ENCODE measurements around the gene ZNF646. TPM values are rescaled to one million over a fixed set of nuclear protein-coding genes. Genes with fewer than 3 reads are reported as not detected.

ZNF646 gene
- total RNA-seq, 4 donors from 2014 or later, result 3.3 to 17.3 (median 15.1) TPM

- Histone ChIP-seq H3K36me3 (no peaks in the 10 kb centered on the region), H3K27ac (no peak overlapping the region)
- intact Hi-C loops (cut with DNase I; ENCODE audit: low total_unique reads), result no loop called here
These were observed 39.2 kb downstream of the ZNF646 start for GRCh38 chr16:31113121-31114120.

GRCh38 chr16:31114468-31114867, 40.2 kb downstream of the ZNF646 start:
- H3K4me1 ChIP-seq, result peaks cover 0 to 4% of the 10 kb centered on the region in 2 donors
- H3K9me3 ChIP-seq, result no peaks in the 10 kb centered on the region
- no peaks in the 10 kb centered on the region for H3K27me3 ChIP-seq
- H3K27ac ChIP-seq, result no peak overlapping the region
- no peak for DNase-seq
- intact Hi-C loops (cut with DNase I; ENCODE audit: low total_unique reads), result no loop called here
- no peaks in the 10 kb centered on the region for H3K36me3 ChIP-seq
- TF ChIP-seq POLR2A (IDR thresholded peaks at IDR 0.05) (no peak), CTCF (IDR thresholded peaks at IDR 0.05) (no peak)
- H3K4me3 ChIP-seq, result no peak overlapping the region

More at GRCh38 chr16:31113121-31114120, 39.2 kb downstream of the ZNF646 start:
- peaks cover 0 to 10% of the 10 kb centered on the region in 2 donors for H3K4me1 ChIP-seq
- H3K4me3 ChIP-seq, result no peak overlapping the region
- DNase-seq, result no peak
- H3K27me3 ChIP-seq, result no peaks in the 10 kb centered on the region
- H3K9me3 ChIP-seq, result no peaks in the 10 kb centered on the region
- TF ChIP-seq CTCF (IDR thresholded peaks at IDR 0.05) (no peak), POLR2A (IDR thresholded peaks at IDR 0.05) (no peak)

- TF ChIP-seq POLR2A (IDR thresholded peaks at IDR 0.05), result peak; percentile 58 to 93
- peak in 1 of 4 experiments; percentile 10 for TF ChIP-seq CTCF (IDR thresholded peaks at IDR 0.05)
These were observed 43.4 kb downstream of the ZNF646 start, which contains the start of gene KAT8 for GRCh38 chr16:31117384-31118222. KAT8 (plus strand) TSS chr16:31117664; CDS start chr16:31117682, 18 bp downstream.

GRCh38 chr16:31118223-31119155, 44.3 kb downstream of the ZNF646 start:
- no peaks in the 10 kb centered on the region for H3K27me3 ChIP-seq
- H3K4me3 ChIP-seq, result peak overlapping the region; percentile 70 to 75
- H3K27ac ChIP-seq, result peak overlapping the region; percentile 95 to 98
- no peaks in the 10 kb centered on the region for H3K9me3 ChIP-seq
- no peaks in the 10 kb centered on the region for H3K36me3 ChIP-seq
- H3K4me1 ChIP-seq, result peaks cover 0 to 4% of the 10 kb centered on the region in 2 donors
- DNase-seq, result no peak
- intact Hi-C loops (cut with DNase I; ENCODE audit: low total_unique reads), result no loop called here
- no peak for TF ChIP-seq CTCF (IDR thresholded peaks at IDR 0.05)
- TF ChIP-seq POLR2A (IDR thresholded peaks at IDR 0.05), result no peak

More at GRCh38 chr16:31117384-31118222, 43.4 kb downstream of the ZNF646 start, which contains the start of gene KAT8:
- H3K36me3 ChIP-seq, result no peaks in the 10 kb centered on the region
- intact Hi-C loops (cut with DNase I; ENCODE audit: low total_unique reads), result no loop called here
- H3K9me3 ChIP-seq, result no peaks in the 10 kb centered on the region
- peak within 1 kb of the TSS; percentile 70 to 75 for H3K4me3 ChIP-seq
- peak within 1 kb of the TSS; percentile 95 to 98 for H3K27ac ChIP-seq
- peaks cover 0 to 4% of the 10 kb centered on the region in 2 donors for H3K4me1 ChIP-seq
- peak; percentile 99 for DNase-seq
- no peaks in the 10 kb centered on the region for H3K27me3 ChIP-seq
